T-helper 1 cell treated with Interleukin-12 subunit alpha and Interleukin-12 subunit beta and Interleukin-4 antibody, amounts not matched to agents 30 μg/mL and 1 μg/mL, for 36 hours (primary cell): Measurements from ENCODE around the gene ANKHD1.
"Not testable (repeated sequence)": the region's sequence is repeated elsewhere in the genome, so short reads cannot be mapped to it uniquely, and the experiment has no call there.

Experiments used
- H3K27ac Mint-ChIP-seq: one replicate; pipeline ENCODE4 v1.8.0; 2021; ENCODE audit warnings: mild to moderate bottlenecking, mixed read lengths
- H3K27me3 Mint-ChIP-seq: one replicate; pipeline ENCODE4 v1.8.0; 2021; ENCODE audit warnings: low read depth, mixed read lengths
- H3K36me3 Mint-ChIP-seq: one replicate; pipeline ENCODE4 v1.8.0; 2021; ENCODE audit warnings: low read depth, mixed read lengths
- H3K4me1 Mint-ChIP-seq: one replicate; pipeline ENCODE4 v1.8.0; 2021; ENCODE audit warnings: low read depth, mixed read lengths
- H3K4me3 Mint-ChIP-seq: one replicate; pipeline ENCODE4 v1.8.0; 2021; ENCODE audit warnings: mild to moderate bottlenecking, moderate library complexity, mixed read lengths
- H3K9me3 Mint-ChIP-seq: one replicate; pipeline ENCODE4 v1.8.0; 2021; ENCODE audit warnings: mixed read lengths

Gene ANKHD1

DNA sequence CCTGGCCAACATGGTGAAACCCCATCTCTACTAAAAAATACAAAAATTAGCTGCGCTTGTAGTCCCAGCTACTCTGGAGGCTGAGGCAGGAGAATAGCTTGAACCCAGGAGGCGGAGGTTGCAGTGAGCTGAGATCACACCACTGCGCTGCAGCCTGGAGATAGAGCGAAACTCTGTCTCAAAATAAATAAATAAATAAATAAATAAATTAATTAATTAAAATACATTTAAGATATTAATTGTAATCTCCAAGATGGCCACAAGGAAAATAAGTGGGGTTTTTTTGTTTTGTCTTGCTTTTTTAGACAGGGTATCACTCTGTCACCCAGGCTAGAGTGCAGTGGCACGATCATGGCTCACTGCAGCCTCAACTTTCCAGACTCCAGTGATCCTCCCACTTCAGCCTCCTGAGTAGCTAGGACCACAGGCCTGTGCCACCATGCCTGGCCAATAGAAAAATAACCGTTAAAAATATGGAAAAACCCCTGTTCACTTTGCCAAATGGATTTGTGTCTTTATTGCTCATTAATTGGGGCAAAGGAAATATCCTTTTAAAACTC, 177.6 kb downstream of the ANKHD1 start:
- not testable (repeated sequence) for H3K27ac Mint-ChIP-seq, H3K4me1 Mint-ChIP-seq, H3K36me3 Mint-ChIP-seq, H3K4me3 Mint-ChIP-seq, H3K9me3 Mint-ChIP-seq
- H3K27me3 Mint-ChIP-seq, result peaks cover 29% of the 10 kb centered on the region

GRCh38 chr5:140587495-140587894, 185.9 kb downstream of the ANKHD1 start:
- H3K36me3 Mint-ChIP-seq, result no peaks in the 10 kb centered on the region
- no peaks in the 10 kb centered on the region for H3K4me1 Mint-ChIP-seq
- H3K9me3 Mint-ChIP-seq, result no peaks in the 10 kb centered on the region
- H3K27ac Mint-ChIP-seq, result no peak overlapping the region
- peaks cover 22% of the 10 kb centered on the region for H3K27me3 Mint-ChIP-seq
- no peak overlapping the region for H3K4me3 Mint-ChIP-seq

GRCh38 chr5:140588311-140589070, 186.9 kb downstream of the ANKHD1 start:
- Mint-ChIP-seq H3K27me3 (peaks cover 17% of the 10 kb centered on the region), H3K9me3 (no peaks in the 10 kb centered on the region), H3K36me3 (no peaks in the 10 kb centered on the region), H3K4me1 (no peaks in the 10 kb centered on the region), H3K4me3 (no peak overlapping the region), H3K27ac (no peak overlapping the region)
